ENCODE data around the gene PCDH18.

DNA sequence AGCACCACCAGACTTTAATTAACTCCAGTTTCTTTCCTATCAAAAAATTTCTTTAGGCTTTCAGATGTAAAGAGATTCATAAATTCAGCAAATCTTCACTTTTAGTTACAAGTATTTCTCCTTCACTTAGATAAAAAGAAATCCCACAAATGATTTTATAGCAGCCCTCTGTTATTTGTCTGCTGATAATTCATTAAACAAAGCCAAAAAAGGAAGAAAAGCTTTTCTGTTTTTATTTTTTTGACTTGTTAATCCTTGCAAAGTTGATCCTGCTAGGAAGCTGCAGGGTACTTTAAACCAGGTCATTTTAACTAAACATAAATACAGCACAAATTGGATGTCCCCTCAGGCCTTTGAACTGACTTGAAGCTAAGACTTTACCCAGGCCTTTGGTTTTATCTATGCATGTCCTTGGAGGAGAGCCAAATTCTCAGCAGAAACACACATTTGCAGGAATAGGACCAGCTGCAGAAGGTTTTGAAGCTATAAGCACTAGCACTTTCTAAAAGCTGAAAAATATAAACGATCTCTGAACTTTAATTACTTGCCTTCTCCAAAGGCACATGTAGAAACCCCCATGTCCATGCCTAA, 57.5 kb downstream of the PCDH18 start:
- TF ChIP-seq, protein P1, sequence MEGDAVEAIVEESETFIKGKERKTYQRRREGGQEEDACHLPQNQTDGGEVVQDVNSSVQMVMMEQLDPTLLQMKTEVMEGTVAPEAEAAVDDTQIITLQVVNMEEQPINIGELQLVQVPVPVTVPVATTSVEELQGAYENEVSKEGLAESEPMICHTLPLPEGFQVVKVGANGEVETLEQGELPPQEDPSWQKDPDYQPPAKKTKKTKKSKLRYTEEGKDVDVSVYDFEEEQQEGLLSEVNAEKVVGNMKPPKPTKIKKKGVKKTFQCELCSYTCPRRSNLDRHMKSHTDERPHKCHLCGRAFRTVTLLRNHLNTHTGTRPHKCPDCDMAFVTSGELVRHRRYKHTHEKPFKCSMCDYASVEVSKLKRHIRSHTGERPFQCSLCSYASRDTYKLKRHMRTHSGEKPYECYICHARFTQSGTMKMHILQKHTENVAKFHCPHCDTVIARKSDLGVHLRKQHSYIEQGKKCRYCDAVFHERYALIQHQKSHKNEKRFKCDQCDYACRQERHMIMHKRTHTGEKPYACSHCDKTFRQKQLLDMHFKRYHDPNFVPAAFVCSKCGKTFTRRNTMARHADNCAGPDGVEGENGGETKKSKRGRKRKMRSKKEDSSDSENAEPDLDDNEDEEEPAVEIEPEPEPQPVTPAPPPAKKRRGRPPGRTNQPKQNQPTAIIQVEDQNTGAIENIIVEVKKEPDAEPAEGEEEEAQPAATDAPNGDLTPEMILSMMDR (IDR thresholded peaks at IDR 0.05): no peak
- no peak for TF ChIP-seq NFYB (CRISPR knock-in tag; conservative IDR thresholded peaks at IDR 0.05; ENCODE audit: low read depth)
- TF ChIP-seq TEAD4 (CRISPR knock-in tag; IDR thresholded peaks at IDR 0.05): no peak
- TF ChIP-seq, protein P2, sequence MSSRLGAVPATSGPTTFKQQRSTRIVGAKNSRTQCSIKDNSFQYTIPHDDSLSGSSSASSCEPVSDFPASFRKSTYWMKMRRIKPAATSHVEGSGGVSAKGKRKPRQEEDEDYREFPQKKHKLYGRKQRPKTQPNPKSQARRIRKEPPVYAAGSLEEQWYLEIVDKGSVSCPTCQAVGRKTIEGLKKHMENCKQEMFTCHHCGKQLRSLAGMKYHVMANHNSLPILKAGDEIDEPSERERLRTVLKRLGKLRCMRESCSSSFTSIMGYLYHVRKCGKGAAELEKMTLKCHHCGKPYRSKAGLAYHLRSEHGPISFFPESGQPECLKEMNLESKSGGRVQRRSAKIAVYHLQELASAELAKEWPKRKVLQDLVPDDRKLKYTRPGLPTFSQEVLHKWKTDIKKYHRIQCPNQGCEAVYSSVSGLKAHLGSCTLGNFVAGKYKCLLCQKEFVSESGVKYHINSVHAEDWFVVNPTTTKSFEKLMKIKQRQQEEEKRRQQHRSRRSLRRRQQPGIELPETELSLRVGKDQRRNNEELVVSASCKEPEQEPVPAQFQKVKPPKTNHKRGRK (CRISPR knock-in tag; IDR thresholded peaks at IDR 0.05; ENCODE audit: borderline replicate concordance): no peak
- TF ChIP-seq ATF1 (CRISPR knock-in tag; IDR thresholded peaks at IDR 0.05): no peak
- TF ChIP-seq TEAD1 (CRISPR knock-in tag; IDR thresholded peaks at IDR 0.05): no peak
- TF ChIP-seq KAT7 (CRISPR knock-in tag; IDR thresholded peaks at IDR 0.05; ENCODE audit: borderline replicate concordance): no peak
- TF ChIP-seq ZNF317 (CRISPR knock-in tag; IDR thresholded peaks at IDR 0.05; ENCODE audit: borderline replicate concordance, low read depth): no peak
- TF ChIP-seq, protein P3, sequence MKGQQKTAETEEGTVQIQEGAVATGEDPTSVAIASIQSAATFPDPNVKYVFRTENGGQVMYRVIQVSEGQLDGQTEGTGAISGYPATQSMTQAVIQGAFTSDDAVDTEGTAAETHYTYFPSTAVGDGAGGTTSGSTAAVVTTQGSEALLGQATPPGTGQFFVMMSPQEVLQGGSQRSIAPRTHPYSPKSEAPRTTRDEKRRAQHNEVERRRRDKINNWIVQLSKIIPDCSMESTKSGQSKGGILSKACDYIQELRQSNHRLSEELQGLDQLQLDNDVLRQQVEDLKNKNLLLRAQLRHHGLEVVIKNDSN (CRISPR knock-in tag; IDR thresholded peaks at IDR 0.05): no peak
- TF ChIP-seq, protein P4, sequence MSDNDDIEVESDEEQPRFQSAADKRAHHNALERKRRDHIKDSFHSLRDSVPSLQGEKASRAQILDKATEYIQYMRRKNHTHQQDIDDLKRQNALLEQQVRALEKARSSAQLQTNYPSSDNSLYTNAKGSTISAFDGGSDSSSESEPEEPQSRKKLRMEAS (CRISPR knock-in tag; IDR thresholded peaks at IDR 0.05): no peak
- no peak for TF ChIP-seq CBFB (CRISPR knock-in tag; IDR thresholded peaks at IDR 0.05; ENCODE audit: low read depth)
- no peak for TF ChIP-seq SMAD3 (CRISPR knock-in tag; IDR thresholded peaks at IDR 0.05; ENCODE audit: borderline replicate concordance)

All from WTC11 (cell line).